ENCODE data around the gene B4GALT1. TPM values are rescaled to one million over a fixed set of nuclear protein-coding genes. Genes with fewer than 3 reads are reported as not detected.

Gene B4GALT1
- total RNA-seq, 2 donors from 2014 or later, result 57.6 to 76.1 TPM

GRCh38 chr9:33138768-33139167, 28.4 kb downstream of the B4GALT1 start:
- Histone ChIP-seq H3K9me3 (no peaks in the 10 kb centered on the region), H3K36me3 (peaks cover 14% of the 10 kb centered on the region), H3K27ac (peak overlapping the region; percentile 41 to 49), H3K27me3 (no peaks in the 10 kb centered on the region), H3K4me1 (peaks cover 0 to 100% of the 10 kb centered on the region in 2 donors), H3K4me3 (no peak overlapping the region)
- TF ChIP-seq, protein P1, sequence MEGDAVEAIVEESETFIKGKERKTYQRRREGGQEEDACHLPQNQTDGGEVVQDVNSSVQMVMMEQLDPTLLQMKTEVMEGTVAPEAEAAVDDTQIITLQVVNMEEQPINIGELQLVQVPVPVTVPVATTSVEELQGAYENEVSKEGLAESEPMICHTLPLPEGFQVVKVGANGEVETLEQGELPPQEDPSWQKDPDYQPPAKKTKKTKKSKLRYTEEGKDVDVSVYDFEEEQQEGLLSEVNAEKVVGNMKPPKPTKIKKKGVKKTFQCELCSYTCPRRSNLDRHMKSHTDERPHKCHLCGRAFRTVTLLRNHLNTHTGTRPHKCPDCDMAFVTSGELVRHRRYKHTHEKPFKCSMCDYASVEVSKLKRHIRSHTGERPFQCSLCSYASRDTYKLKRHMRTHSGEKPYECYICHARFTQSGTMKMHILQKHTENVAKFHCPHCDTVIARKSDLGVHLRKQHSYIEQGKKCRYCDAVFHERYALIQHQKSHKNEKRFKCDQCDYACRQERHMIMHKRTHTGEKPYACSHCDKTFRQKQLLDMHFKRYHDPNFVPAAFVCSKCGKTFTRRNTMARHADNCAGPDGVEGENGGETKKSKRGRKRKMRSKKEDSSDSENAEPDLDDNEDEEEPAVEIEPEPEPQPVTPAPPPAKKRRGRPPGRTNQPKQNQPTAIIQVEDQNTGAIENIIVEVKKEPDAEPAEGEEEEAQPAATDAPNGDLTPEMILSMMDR (IDR thresholded peaks at IDR 0.05), result no peak
- no peak for DNase-seq (ENCODE audit: low spot score)

DNA sequence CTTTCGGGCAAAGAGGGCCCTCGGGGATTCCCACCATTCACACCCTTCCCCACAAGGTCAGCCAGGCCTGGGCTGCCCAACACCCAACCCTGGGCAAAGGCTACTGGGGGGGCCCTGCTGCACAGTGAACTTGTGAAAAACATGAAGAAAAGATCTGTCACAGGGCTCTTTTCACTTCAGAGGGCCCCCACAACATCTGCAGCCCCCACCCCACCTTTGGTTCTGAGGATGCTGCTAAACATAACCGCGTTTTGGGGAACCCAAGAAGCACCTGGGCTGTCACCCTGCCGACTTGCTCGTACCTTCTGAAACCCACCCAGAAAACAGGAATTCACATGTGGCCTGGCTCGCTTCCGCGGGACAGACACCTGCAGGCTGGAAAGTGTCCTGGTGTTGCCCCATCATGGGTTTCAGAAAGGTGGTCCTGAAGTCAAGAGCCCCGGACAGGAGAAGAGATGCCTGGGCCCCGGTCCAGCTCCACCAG, 29.3 kb downstream of the B4GALT1 start:
- H3K4me1 ChIP-seq, result peaks cover 0 to 97% of the 10 kb centered on the region in 2 donors
- DNase-seq (ENCODE audit: low spot score), result no peak
- H3K27me3 ChIP-seq, result no peaks in the 10 kb centered on the region
- H3K27ac ChIP-seq, result peak overlapping the region; percentile 49 to 65
- peaks cover 23% of the 10 kb centered on the region for H3K36me3 ChIP-seq
- H3K9me3 ChIP-seq, result no peaks in the 10 kb centered on the region
- no peak overlapping the region for H3K4me3 ChIP-seq
- TF ChIP-seq, protein P1 (IDR thresholded peaks at IDR 0.05), result no peak

GRCh38 chr9:33136721-33137670, 30.1 kb downstream of the B4GALT1 start:
- Histone ChIP-seq H3K4me1 (peaks cover 0 to 97% of the 10 kb centered on the region in 2 donors), H3K27me3 (no peaks in the 10 kb centered on the region), H3K9me3 (no peaks in the 10 kb centered on the region), H3K27ac (peak overlapping the region; percentile 49 to 65), H3K4me3 (no peak overlapping the region), H3K36me3 (peaks cover 24% of the 10 kb centered on the region)
- DNase-seq (ENCODE audit: low spot score), result no peak
- TF ChIP-seq, protein P1 (IDR thresholded peaks at IDR 0.05), result no peak

- no peak for DNase-seq (ENCODE audit: low spot score)
- TF ChIP-seq, protein P1 (IDR thresholded peaks at IDR 0.05), result no peak
- H3K27me3 ChIP-seq, result no peaks in the 10 kb centered on the region
- H3K4me1 ChIP-seq, result peaks cover 0 to 97% of the 10 kb centered on the region in 2 donors
- peak overlapping the region; percentile 49 to 65 for H3K27ac ChIP-seq
- no peak overlapping the region for H3K4me3 ChIP-seq
- peaks cover 36% of the 10 kb centered on the region for H3K36me3 ChIP-seq
- no peaks in the 10 kb centered on the region for H3K9me3 ChIP-seq
These were observed 31.6 kb downstream of the B4GALT1 start for GRCh38 chr9:33135470-33135958.

GRCh38 chr9:33135031-33135461, 32.1 kb downstream of the B4GALT1 start:
- peaks cover 37% of the 10 kb centered on the region for H3K36me3 ChIP-seq
- H3K27me3 ChIP-seq, result no peaks in the 10 kb centered on the region
- no peak for DNase-seq (ENCODE audit: low spot score)
- peaks cover 0 to 97% of the 10 kb centered on the region in 2 donors for H3K4me1 ChIP-seq
- no peaks in the 10 kb centered on the region for H3K9me3 ChIP-seq
- peak overlapping the region in 1 of 2 donors; percentile 49 for H3K27ac ChIP-seq
- TF ChIP-seq, protein P1 (IDR thresholded peaks at IDR 0.05), result no peak
- no peak overlapping the region for H3K4me3 ChIP-seq

All from right atrium auricular region (tissue), 2 donors.